GM12878 (cell line): ENCODE measurements around the gene CWC27. TPM values are rescaled to one million over a fixed set of nuclear protein-coding genes. Genes with fewer than 3 reads are reported as not detected.

ENCODE experiments used
- ATAC-seq: fragments of 200-7000 bp; cut with Tn5 transposase; 3 replicates; pipeline ENCODE4 v1.9.1; 2020; ENCODE audit warnings: mild to moderate bottlenecking, moderate library complexity
- BruUV-seq: library from RNA; stranded (reverse); fragments of 400-500 nt; replicated peaks from 2 replicates; lab custom pipeline; 2021; lab: Mats Ljungman, UMichigan
- CTCF ChIA-PET: fragments of 300-600 bp; sonication (Branson Sonifier 250); formaldehyde crosslinking; extraction: SDS; loops from one replicate; lab custom pipeline; 2021; ENCODE audit warnings: inconsistent platforms; lab: Yijun Ruan, JAX
- POLR2A ChIA-PET: fragments of 350-600 bp; formaldehyde crosslinking; extraction: SDS; loops from one replicate; lab custom pipeline; 2021; ENCODE audit warnings: inconsistent platforms; lab: Charles Lee
- RAD21 ChIA-PET: fragments of 300-600 bp; sonication (Branson Sonifier 250); formaldehyde crosslinking; loops from one replicate; lab custom pipeline; 2023; ENCODE audit warnings: antibody characterized with exemption; ENCODE audit not compliant: unreplicated experiment; lab: Charles Lee
- SMC1A ChIA-PET: fragments of 300-600 bp; sonication (Branson Sonifier 250); formaldehyde crosslinking; loops from one replicate; lab custom pipeline; 2023; ENCODE audit not compliant: unreplicated experiment, uncharacterized antibody; lab: Charles Lee
- DNase-seq: peaks from one replicate; pipeline ENCODE4 v3.0.0-alpha.2; 2011; ENCODE audit warnings: low read depth, low spot score
- FAIRE-seq: peaks from 3 replicates; lab custom pipeline; 2011; peaks lifted over from hg19 to GRCh38; lab: Jason Lieb, UNC
- H2AFZ ChIP-seq: 2 replicates; pipeline ENCODE4 v1.6.0; 2011; ENCODE audit warnings: low read depth, low read length, control low read depth; ENCODE audit not compliant: control insufficient read depth
- H3K27ac ChIP-seq: 2 replicates; pipeline ENCODE4 v1.5.1; 2011; ENCODE audit warnings: control low read depth; ENCODE audit not compliant: control insufficient read depth, insufficient read depth
- H3K27me3 ChIP-seq, 2 experiments: replicated peaks in 1 of 2; 2 replicates each; pipeline versions ENCODE4 v1.6.0 to v1.6.1; 2011; ENCODE audit warnings: low read length in 1 of 2; ENCODE audit not compliant: control insufficient read depth in 2 of 2, insufficient read depth in 2 of 2
- H3K36me3 ChIP-seq, 2 experiments: 2 replicates each; pipeline ENCODE4 v1.5.1; 2011; ENCODE audit warnings: low read length in 1 of 2; ENCODE audit not compliant: control insufficient read depth in 2 of 2, insufficient read depth in 2 of 2
- H3K4me1 ChIP-seq: 2 replicates; pipeline ENCODE4 v1.6.1; 2011; ENCODE audit warnings: mild to moderate bottlenecking, low read length, moderate library complexity, mixed read lengths; ENCODE audit not compliant: control insufficient read depth, insufficient read depth
- H3K4me2 ChIP-seq: 2 replicates; pipeline ENCODE4 v1.6.0; 2011; ENCODE audit warnings: control low read depth; ENCODE audit not compliant: control insufficient read depth, insufficient read depth
- H3K4me3 ChIP-seq: fragments of 200-600 bp; sonication (generic); 2 replicates; pipeline ENCODE4 v1.5.1; 2016
- H3K79me2 ChIP-seq: 2 replicates; pipeline ENCODE4 v1.6.0; 2011; ENCODE audit warnings: low read length; ENCODE audit not compliant: control insufficient read depth, insufficient read depth
- H3K9ac ChIP-seq: 2 replicates; pipeline ENCODE4 v1.8.0; 2011; ENCODE audit warnings: low read length, control low read depth, mixed read lengths; ENCODE audit not compliant: control insufficient read depth, insufficient read depth
- H3K9me3 ChIP-seq: replicated peaks from 3 replicates; pipeline ENCODE4 v1.5.1; 2011; ENCODE audit warnings: mild to moderate bottlenecking, low read length; ENCODE audit not compliant: control insufficient read depth, insufficient read depth
- H4K20me1 ChIP-seq: 2 replicates; pipeline ENCODE4 v1.6.0; 2011; ENCODE audit not compliant: control insufficient read depth, insufficient read depth
- ATF7 ChIP-seq: fragments of 450-650 bp; IDR thresholded peaks from 2 replicates; pipeline ENCODE4 v1.6.1; 2016; ENCODE audit warnings: low read depth, mild to moderate bottlenecking
- CBX3 ChIP-seq: fragments of 200-600 bp; sonication (generic); IDR thresholded peaks from 2 replicates; pipeline ENCODE4 v1.6.1; 2016; ENCODE audit warnings: low read depth, borderline replicate concordance
- CREB1 ChIP-seq: IDR thresholded peaks from 2 replicates; pipeline ENCODE4 v1.6.1; 2012; ENCODE audit warnings: low read depth, mild to moderate bottlenecking, inconsistent platforms
- E4F1 ChIP-seq: fragments of 450-650 bp; IDR thresholded peaks from 2 replicates; pipeline ENCODE4 v1.6.1; 2018; ENCODE audit warnings: borderline replicate concordance, mild to moderate bottlenecking; ENCODE audit not compliant: partially characterized antibody
- FOXK2 ChIP-seq: fragments of 450-650 bp; IDR thresholded peaks from 2 replicates; pipeline ENCODE4 v1.6.1; 2017; ENCODE audit warnings: mild to moderate bottlenecking, moderate library complexity
- HDAC2 ChIP-seq: fragments of 200-600 bp; sonication (generic); IDR thresholded peaks from 2 replicates; pipeline ENCODE4 v1.6.1; 2017
- JUNB ChIP-seq: IDR thresholded peaks from 2 replicates; pipeline ENCODE4 v1.6.1; 2016; ENCODE audit warnings: antibody characterized with exemption, mild to moderate bottlenecking
- MEF2B ChIP-seq: fragments of 450-650 bp; IDR thresholded peaks from 2 replicates; pipeline ENCODE4 v1.6.1; 2018; ENCODE audit warnings: mild to moderate bottlenecking, moderate library complexity; ENCODE audit not compliant: partially characterized antibody, poor library complexity, severe bottlenecking
- MYC ChIP-seq: IDR thresholded peaks from 2 replicates; pipeline ENCODE4 v1.6.1; 2011; ENCODE audit warnings: mild to moderate bottlenecking, low read length, moderate library complexity, inconsistent platforms; ENCODE audit not compliant: insufficient read depth, insufficient replicate concordance, insufficient read length, severe bottlenecking
- PAX5 ChIP-seq: IDR thresholded peaks from 2 replicates; pipeline ENCODE4 v1.6.1; 2011; ENCODE audit warnings: low read depth, low read length, borderline replicate concordance
- PBX3 ChIP-seq: IDR thresholded peaks from 2 replicates; pipeline ENCODE4 v1.6.1; 2011; ENCODE audit warnings: mild to moderate bottlenecking, low read depth, low read length, moderate library complexity; ENCODE audit not compliant: insufficient replicate concordance
- POLR2A ChIP-seq: IDR thresholded peaks from 2 replicates; pipeline ENCODE4 v1.6.1; 2011; ENCODE audit warnings: low read depth, mild to moderate bottlenecking, low read length
- RAD21 ChIP-seq: IDR thresholded peaks from 2 replicates; pipeline ENCODE4 v1.6.1; 2011; ENCODE audit warnings: mild to moderate bottlenecking, low read depth, low read length, moderate library complexity; ENCODE audit not compliant: insufficient read depth
- RUNX3 ChIP-seq: IDR thresholded peaks from 2 replicates; pipeline ENCODE4 v1.6.1; 2012; ENCODE audit warnings: low read length, inconsistent platforms
- TCF12 ChIP-seq: IDR thresholded peaks from 2 replicates; pipeline ENCODE4 v1.6.1; 2011; ENCODE audit warnings: low read depth, mild to moderate bottlenecking, low read length
- WGBS: methylation state at CpG from one replicate; pipeline ENCODE4 v1.1.6; 2016; ENCODE audit warnings: low lambda C conversion rate; ENCODE audit not compliant: insufficient replicate concordance, insufficient coverage; ENCODE audit errors: missing lambda C conversion rate; 5-methylcytosine and 5-hydroxymethylcytosine counted together
- in situ Hi-C: fragments of 300-500 bp; cut with MboI; formaldehyde crosslinking; loops from 9 replicates; pipeline ENCODE4 v1.14.3; 2018; ENCODE audit warnings: mixed read lengths
- intact Hi-C: fragments of 100-400 bp; cut with micrococcal nuclease; formaldehyde crosslinking; loops from one replicate; pipeline ENCODE4 v1.14.2; 2022; ENCODE audit not compliant: unreplicated experiment
- polyA plus RNA-seq, 11 experiments: library from polyadenylated mRNA; depleted of rRNA in 4 of 11; unstranded in 6 of 11; stranded (reverse) in 5 of 11; fragments of >200 nt; fragmentation: Nextera tagmentation in 4 of 11; fragmentation: Illumina TruSeq in 1 of 11; extraction: Ambion mirVana in 4 of 11; extraction: Trizol in 1 of 11; gene quantifications; 1 replicate in 1 of 11; 2 replicates in 10 of 11; pipeline versions ENCODE4 v1.2.1 to v1.2.3, GENCODE V29; 2011 to 2016; ENCODE audit warnings: inconsistent platforms in 2 of 11, missing spikeins in 2 of 11, low read depth in 1 of 11
- total RNA-seq, 4 experiments: library from RNA; depleted of rRNA in 3 of 4; stranded (reverse); fragments of >200 nt in 3 of 4; fragmentation: Illumina TruSeq in 1 of 4; extraction: Trizol in 1 of 4; gene quantifications; 2 replicates each; pipeline versions ENCODE4 v1.2.1 to v1.2.3, GENCODE V29; 2013 to 2021

Gene CWC27
- total and polyA plus RNA-seq, 10 of the 15 experiments (the other 5 are each of a cell fraction or from before 2014, with no cell fraction given), result 21.7 to 61.9 (median 47.0) TPM

- ATAC-seq (peak; percentile 60), FAIRE-seq (no peak), DNase-seq (no peak)
- peak overlapping the region; percentile 88; the same call in 1 of the 2 replicates for H3K4me2 ChIP-seq
- in situ Hi-C loops (no loop called here), intact Hi-C loops (loop anchor here (5.0 kb wide), 1 partner anchor 68 kb away; no protein-coding TSS in a partner anchor)
- SMC1A ChIA-PET, result interaction anchor here (0.6 to 20.8 kb wide), 16 partner anchors 12 to 449 kb away, joined by 3 to 614 read pairs (median 4); partner anchors contain the start of gene ADAMTS6
- no peak overlapping the region; the same call in 1 of the 2 replicates for H3K27ac ChIP-seq
- no peaks in the 10 kb centered on the region for H3K27me3 ChIP-seq
- no peak overlapping the region; the same call in 1 of the 2 replicates for H3K4me3 ChIP-seq
- 86% methylated on average over 9 of the region's 9 CpGs for WGBS
- H2AFZ ChIP-seq, result peak overlapping the region; percentile 63
- no peaks in the 10 kb centered on the region for H3K9me3 ChIP-seq
- no peaks in the 10 kb centered on the region for H3K36me3 ChIP-seq
- no peaks in the 10 kb centered on the region for H4K20me1 ChIP-seq
- H3K4me1 ChIP-seq, result peaks cover 15% of the 10 kb centered on the region
- H3K9ac ChIP-seq, result peak overlapping the region; percentile 86
- BruUV-seq, result no TSS peak
- RAD21 ChIA-PET, result interaction anchor here (1.1 to 4.7 kb wide), 11 partner anchors 12 to 449 kb away, joined by 3 to 33 read pairs (median 6); no protein-coding TSS in a partner anchor
- CTCF ChIA-PET, result interaction anchor here (0.8 to 7.8 kb wide), 14 partner anchors 12 to 449 kb away, joined by 3 to 67 read pairs (median 4); no protein-coding TSS in a partner anchor
- no peaks in the 10 kb centered on the region for H3K79me2 ChIP-seq
- POLR2A ChIA-PET, result interaction anchor here (0.6 to 7.6 kb wide), 5 partner anchors 11 to 449 kb away, joined by 3 to 52 read pairs (median 5); no protein-coding TSS in a partner anchor
- no peak for TF ChIP-seq FOXK2
- TF ChIP-seq E4F1, result no peak
- 0 out of 2 replicates have a peak, but pooled peaks have one; percentile 1 for TF ChIP-seq RAD21
- TF ChIP-seq TCF12, result peak; percentile 19; the same call in 1 of the 2 replicates
- no peak for TF ChIP-seq MYC
- no peak for TF ChIP-seq PBX3
- no peak for TF ChIP-seq POLR2A
- no peak for TF ChIP-seq HDAC2
- peak; percentile 31; the same call in 1 of the 2 replicates for TF ChIP-seq PAX5
- no peak for TF ChIP-seq CREB1
- no peak for TF ChIP-seq CBX3
- TF ChIP-seq MEF2B, result peak; percentile 69
- peak; percentile 47; the same call in 1 of the 2 replicates for TF ChIP-seq RUNX3
- TF ChIP-seq ATF7, result 0 out of 2 replicates have a peak, but pooled peaks have one; percentile 14
- no peak for TF ChIP-seq JUNB
Observed at GRCh38 chr5:65034029-65034812, 265.5 kb downstream of the CWC27 start.
